Measurements from ENCODE around the gene GOLGA6L2. TPM values are rescaled to one million over a fixed set of nuclear protein-coding genes. Genes with fewer than 3 reads are reported as not detected.

The GOLGA6L2 gene
- total RNA-seq (2021; fragmentation: NEBNext Ultra II Directional; extraction: Animal tissue kit (Norgen Biotek cat#: 25700)) (not detected in 2 replicates), polyA plus RNA-seq (2011; rRNA removed) (not detected in 2 replicates), polyA minus RNA-seq (2011; rRNA and poly(A)+ RNA removed) (not detected in 2 replicates)
- not detected for polyA plus RNA-seq (2011; cell fraction: cytosol; rRNA removed)
- not detected for polyA plus RNA-seq (2011; cell fraction: nucleus; rRNA removed)
- not detected in 4 replicates for polyA plus RNA-seq (2012, experiment 1 of 2)
- not detected for polyA plus RNA-seq (2012, experiment 2 of 2)
- polyA plus RNA-seq (2013, experiment 1 of 2), result not detected
- not detected for polyA plus RNA-seq (2013, experiment 2 of 2)
- polyA minus RNA-seq (2011; cell fraction: cytosol; rRNA and poly(A)+ RNA removed), result not detected
- not detected for polyA minus RNA-seq (2011; cell fraction: nucleus; rRNA and poly(A)+ RNA removed)
- long read RNA-seq, experiment 1, result 0 reads
- long read RNA-seq, experiment 2, result 0 reads

DNA sequence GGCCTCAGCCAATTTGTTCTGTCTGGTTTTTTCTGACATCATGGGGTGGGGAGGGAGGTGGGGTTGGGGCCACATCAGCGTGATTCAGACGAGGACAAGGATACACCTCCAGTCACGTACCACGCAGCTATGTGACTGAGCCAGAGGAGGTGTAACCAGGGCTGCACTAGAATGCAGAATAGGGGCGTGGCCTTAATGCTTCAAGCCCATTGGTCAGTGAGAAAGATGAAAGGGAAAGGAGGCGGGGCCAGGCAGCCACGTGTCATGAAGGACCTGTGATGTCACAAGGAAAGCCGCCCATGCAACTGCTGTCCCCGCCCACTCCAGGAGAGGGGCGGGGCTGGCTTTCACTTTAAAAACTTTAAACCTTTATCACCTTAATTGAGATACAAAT lies at the start of gene GOLGA6L2:
Gene GOLGA6L2 (minus strand): TSS at position 137 of the 394 bp plus-strand sequence. CDS start 62 bp downstream, at position 75.
- no peaks in the 10 kb centered on the region for H3K79me2 ChIP-seq (ENCODE audit: control insufficient read depth in 1 of 2, insufficient read depth in 2 of 2, low read length in 2 of 2)
- ChIA-PET CTCF (ENCODE audit: partially characterized antibody) (no interaction called here), POLR2A (ENCODE audit: partially characterized antibody) (no interaction called here)
- no peak within 1 kb of the TSS for H4K8ac ChIP-seq (ENCODE audit: extremely low read depth, insufficient read depth, low read length)
- FAIRE-seq, result no peak
- no peak within 1 kb of the TSS for H3K4me2 ChIP-seq (ENCODE audit: insufficient read depth in 1 of 2, low read depth in 2 of 2, low read length in 2 of 2)
- no peak within 1 kb of the TSS for H3K4me3 ChIP-seq (ENCODE audit: extremely low read depth in 1 of 4, insufficient read depth in 2 of 4, low read depth in 3 of 4, low read length in 4 of 4)
- WGBS, 2 experiments (ENCODE audit: extremely low coverage in 1 of 2, insufficient coverage in 1 of 2, insufficient read length in 1 of 2, insufficient replicate concordance in 2 of 2, low coverage in 1 of 2, low lambda C conversion rate in 2 of 2, missing lambda C conversion rate in 1 of 2), result 87% methylated on average over 5 of the region's 10 CpGs; no CpG with 5 or more reads in 1 of the 2 experiments
- no peak within 1 kb of the TSS for H3K14ac ChIP-seq (ENCODE audit: insufficient read length)
- H2AK5ac ChIP-seq (ENCODE audit: low read depth, low read length), result no peak within 1 kb of the TSS
- no peaks in the 10 kb centered on the region for H3K36me3 ChIP-seq (ENCODE audit: control insufficient read depth in 2 of 4, insufficient read depth in 4 of 4, low read length in 3 of 4)
- H2BK12ac ChIP-seq (ENCODE audit: low read depth, low read length), result no peak within 1 kb of the TSS
- H3K23me2 ChIP-seq (ENCODE audit: low read depth, low read length), result no peaks in the 10 kb centered on the region
- H2BK15ac ChIP-seq (ENCODE audit: low read length), result no peak within 1 kb of the TSS
- H2AFZ ChIP-seq (ENCODE audit: low read length), result no peak within 1 kb of the TSS
- no peaks in the 10 kb centered on the region for H3K79me1 ChIP-seq (ENCODE audit: low read depth, low read length)
- H3K4ac ChIP-seq (replicated peaks; ENCODE audit: insufficient read length, low read depth, low read length), result no peak within 1 kb of the TSS
- H3K9ac ChIP-seq (replicated peaks in 1 of 4; ENCODE audit: extremely low read depth in 1 of 4, low read depth in 3 of 4, low read length in 3 of 4), result no peak within 1 kb of the TSS
- TF ChIP-seq EGR1 (IDR thresholded peaks at IDR 0.05; ENCODE audit: borderline replicate concordance, low read depth, low read length) (no peak), POLR2AphosphoS5 (IDR thresholded peaks at IDR 0.05; ENCODE audit: low read depth, low read length) (no peak), BACH1 (IDR thresholded peaks at IDR 0.05; ENCODE audit: low read length) (no peak), TAF1 (IDR thresholded peaks at IDR 0.05; ENCODE audit: low read depth, low read length) (no peak), POU5F1 (IDR thresholded peaks at IDR 0.05; ENCODE audit: low read depth, low read length) (no peak), CBX5 (IDR thresholded peaks at IDR 0.05; ENCODE audit: low read depth, low read length) (no peak), RAD21 (IDR thresholded peaks at IDR 0.05 in 1 of 2, conservative IDR thresholded peaks at IDR 0.05 in 1 of 2; ENCODE audit: low read depth in 2 of 2, low read length in 2 of 2) (no peak), YY1 (IDR thresholded peaks at IDR 0.05; ENCODE audit: low read depth, low read length) (no peak), BCL11A (IDR thresholded peaks at IDR 0.05; ENCODE audit: low read depth in 2 of 2, low read length in 2 of 2) (no peak)
- TF ChIP-seq, protein P1, sequence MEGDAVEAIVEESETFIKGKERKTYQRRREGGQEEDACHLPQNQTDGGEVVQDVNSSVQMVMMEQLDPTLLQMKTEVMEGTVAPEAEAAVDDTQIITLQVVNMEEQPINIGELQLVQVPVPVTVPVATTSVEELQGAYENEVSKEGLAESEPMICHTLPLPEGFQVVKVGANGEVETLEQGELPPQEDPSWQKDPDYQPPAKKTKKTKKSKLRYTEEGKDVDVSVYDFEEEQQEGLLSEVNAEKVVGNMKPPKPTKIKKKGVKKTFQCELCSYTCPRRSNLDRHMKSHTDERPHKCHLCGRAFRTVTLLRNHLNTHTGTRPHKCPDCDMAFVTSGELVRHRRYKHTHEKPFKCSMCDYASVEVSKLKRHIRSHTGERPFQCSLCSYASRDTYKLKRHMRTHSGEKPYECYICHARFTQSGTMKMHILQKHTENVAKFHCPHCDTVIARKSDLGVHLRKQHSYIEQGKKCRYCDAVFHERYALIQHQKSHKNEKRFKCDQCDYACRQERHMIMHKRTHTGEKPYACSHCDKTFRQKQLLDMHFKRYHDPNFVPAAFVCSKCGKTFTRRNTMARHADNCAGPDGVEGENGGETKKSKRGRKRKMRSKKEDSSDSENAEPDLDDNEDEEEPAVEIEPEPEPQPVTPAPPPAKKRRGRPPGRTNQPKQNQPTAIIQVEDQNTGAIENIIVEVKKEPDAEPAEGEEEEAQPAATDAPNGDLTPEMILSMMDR (IDR thresholded peaks at IDR 0.05; ENCODE audit: control extremely low read depth in 1 of 3, insufficient read depth in 1 of 3, low read depth in 1 of 3, low read length in 3 of 3), result no peak
- no peak for DNase-seq (ENCODE audit: low read depth in 1 of 2, low spot score in 2 of 2)
- H3K27ac ChIP-seq (ENCODE audit: low read depth, low read length), result no peak within 1 kb of the TSS
- no peak within 1 kb of the TSS for H2BK20ac ChIP-seq (ENCODE audit: low read length)
- no peak within 1 kb of the TSS for H4K91ac ChIP-seq (replicated peaks; ENCODE audit: insufficient read length, low read length)
- H4K20me1 ChIP-seq (replicated peaks in 1 of 2; ENCODE audit: control insufficient read depth in 1 of 2, insufficient read depth in 2 of 2, low read length in 2 of 2), result no peaks in the 10 kb centered on the region
- peaks cover 5 to 28% of the 10 kb centered on the region in 2 experiments; a peak in 3 of 4 replicates for H3K9me3 ChIP-seq (ENCODE audit: insufficient read depth in 2 of 2, low read depth in 1 of 2, low read length in 1 of 2)
- no peaks in the 10 kb centered on the region for H3K27me3 ChIP-seq (replicated peaks in 1 of 4; ENCODE audit: control insufficient read depth in 3 of 4, extremely low read depth in 1 of 4, insufficient read depth in 3 of 4, low read length in 3 of 4)
- H3K4me1 ChIP-seq (replicated peaks in 1 of 4; ENCODE audit: control insufficient read depth in 3 of 4, insufficient read depth in 4 of 4, low read length in 3 of 4), result no peaks in the 10 kb centered on the region
- H3K56ac ChIP-seq (replicated peaks; ENCODE audit: insufficient read length, low read depth, low read length), result no peak within 1 kb of the TSS
- H4K5ac ChIP-seq (ENCODE audit: insufficient read length, low read depth, low read length), result no peak within 1 kb of the TSS
- no peak within 1 kb of the TSS for H2BK5ac ChIP-seq (ENCODE audit: low read depth, low read length)
- no peak within 1 kb of the TSS for H2BK120ac ChIP-seq (replicated peaks; ENCODE audit: low read depth, low read length)
- H3K23ac ChIP-seq (ENCODE audit: insufficient read length), result no peak within 1 kb of the TSS
- H3K18ac ChIP-seq (ENCODE audit: extremely low read depth, low read length), result no peak within 1 kb of the TSS

Data from H1 (cell line).